ENCODE measurements around the gene SLC38A8. TPM values are rescaled to one million over a fixed set of nuclear protein-coding genes. Genes with fewer than 3 reads are reported as not detected.
A peak's percentile ranks its signal among the peaks of the same experiment; 100 is the strongest.

SLC38A8 gene
- total and polyA plus RNA-seq, 4 donors, result 0.28 to 1.4 (median 1.1) TPM

GRCh38 chr16:83970430-83970815, 72.2 kb downstream of the SLC38A8 start:
- H3K36me3 ChIP-seq (ENCODE audit: control insufficient read depth, insufficient read depth, low read length), result peaks cover 14% of the 10 kb centered on the region
- H3K4me3 ChIP-seq (ENCODE audit: low read depth, low read length), result no peak overlapping the region
- 69% methylated on average over 1 of the region's 6 CpGs for WGBS (ENCODE audit: insufficient coverage)
- no peaks in the 10 kb centered on the region for H3K9me3 ChIP-seq (ENCODE audit: control insufficient read depth, insufficient read depth, low read length)
- peaks cover 2% of the 10 kb centered on the region for H3K27me3 ChIP-seq (ENCODE audit: control insufficient read depth, insufficient read depth, low read length)
- H3K4me1 ChIP-seq (ENCODE audit: control insufficient read depth, insufficient read depth, low read length), result peaks cover 32% of the 10 kb centered on the region
- no peak for DNase-seq (ENCODE audit: low read depth in 4 of 6, low spot score in 6 of 6)
- no peak overlapping the region for H3K27ac ChIP-seq (ENCODE audit: low read depth, low read length)

- Histone ChIP-seq H3K27ac (ENCODE audit: low read depth, low read length) (no peak overlapping the region), H3K4me3 (ENCODE audit: low read depth, low read length) (no peak overlapping the region), H3K27me3 (ENCODE audit: control insufficient read depth, insufficient read depth, low read length) (peaks cover 2% of the 10 kb centered on the region), H3K9me3 (ENCODE audit: control insufficient read depth, insufficient read depth, low read length) (no peaks in the 10 kb centered on the region), H3K4me1 (ENCODE audit: control insufficient read depth, insufficient read depth, low read length) (peaks cover 30% of the 10 kb centered on the region), H3K36me3 (ENCODE audit: control insufficient read depth, insufficient read depth, low read length) (peaks cover 19% of the 10 kb centered on the region)
- no peak for DNase-seq (ENCODE audit: low read depth in 4 of 6, low spot score in 6 of 6)
- 53% methylated on average over 14 of the region's 18 CpGs for WGBS (ENCODE audit: insufficient coverage)
Observed at GRCh38 chr16:83969771-83970429, 72.7 kb downstream of the SLC38A8 start.

- Histone ChIP-seq H3K27me3 (ENCODE audit: control insufficient read depth, insufficient read depth, low read length) (peaks cover 2% of the 10 kb centered on the region), H3K4me1 (ENCODE audit: control insufficient read depth, insufficient read depth, low read length) (peaks cover 25% of the 10 kb centered on the region), H3K9me3 (ENCODE audit: control insufficient read depth, insufficient read depth, low read length) (no peaks in the 10 kb centered on the region), H3K36me3 (ENCODE audit: control insufficient read depth, insufficient read depth, low read length) (peaks cover 19% of the 10 kb centered on the region), H3K27ac (ENCODE audit: low read depth, low read length) (no peak overlapping the region), H3K4me3 (ENCODE audit: low read depth, low read length) (peak overlapping the region; percentile 32)
- DNase-seq (ENCODE audit: low read depth in 4 of 6, low spot score in 6 of 6), result no peak
- WGBS (ENCODE audit: insufficient coverage), result 3% methylated on average over 42 of the region's 45 CpGs
Observed at GRCh38 chr16:83968891-83969649, 73.5 kb downstream of the SLC38A8 start.

- Histone ChIP-seq H3K4me1 (ENCODE audit: control insufficient read depth, insufficient read depth, low read length) (peaks cover 21% of the 10 kb centered on the region), H3K4me3 (ENCODE audit: low read depth, low read length) (no peak overlapping the region), H3K9me3 (ENCODE audit: control insufficient read depth, insufficient read depth, low read length) (no peaks in the 10 kb centered on the region), H3K36me3 (ENCODE audit: control insufficient read depth, insufficient read depth, low read length) (peaks cover 19% of the 10 kb centered on the region), H3K27ac (ENCODE audit: low read depth, low read length) (no peak overlapping the region), H3K27me3 (ENCODE audit: control insufficient read depth, insufficient read depth, low read length) (peaks cover 2% of the 10 kb centered on the region)
- peak in 1 of 6 donors; percentile 36 for DNase-seq (ENCODE audit: low read depth in 4 of 6, low spot score in 6 of 6)
- WGBS (ENCODE audit: insufficient coverage), result under 1% methylated on average over 73 of the region's 87 CpGs
Observed at GRCh38 chr16:83968306-83968851, 74.2 kb downstream of the SLC38A8 start.

- WGBS (ENCODE audit: insufficient coverage), result 23% methylated on average over 18 of the region's 35 CpGs
- DNase-seq (ENCODE audit: low read depth in 4 of 6, low spot score in 6 of 6), result peak in 3 of 6 donors; percentile 38 to 82 (median 75)
- peaks cover 2% of the 10 kb centered on the region for H3K27me3 ChIP-seq (ENCODE audit: control insufficient read depth, insufficient read depth, low read length)
- no peaks in the 10 kb centered on the region for H3K9me3 ChIP-seq (ENCODE audit: control insufficient read depth, insufficient read depth, low read length)
- H3K4me3 ChIP-seq (ENCODE audit: low read depth, low read length), result peak within 1 kb of the TSS; percentile 32
- H3K4me1 ChIP-seq (ENCODE audit: control insufficient read depth, insufficient read depth, low read length), result peaks cover 21% of the 10 kb centered on the region
- H3K27ac ChIP-seq (ENCODE audit: low read depth, low read length), result no peak within 1 kb of the TSS
- H3K36me3 ChIP-seq (ENCODE audit: control insufficient read depth, insufficient read depth, low read length), result peaks cover 21% of the 10 kb centered on the region
Observed at GRCh38 chr16:83967838-83968305, 74.7 kb downstream of the SLC38A8 start, which contains the start of gene NECAB2. Gene NECAB2 (plus strand): TSS chr16:83968244. CDS start chr16:83968649, 405 bp downstream.

DNA sequence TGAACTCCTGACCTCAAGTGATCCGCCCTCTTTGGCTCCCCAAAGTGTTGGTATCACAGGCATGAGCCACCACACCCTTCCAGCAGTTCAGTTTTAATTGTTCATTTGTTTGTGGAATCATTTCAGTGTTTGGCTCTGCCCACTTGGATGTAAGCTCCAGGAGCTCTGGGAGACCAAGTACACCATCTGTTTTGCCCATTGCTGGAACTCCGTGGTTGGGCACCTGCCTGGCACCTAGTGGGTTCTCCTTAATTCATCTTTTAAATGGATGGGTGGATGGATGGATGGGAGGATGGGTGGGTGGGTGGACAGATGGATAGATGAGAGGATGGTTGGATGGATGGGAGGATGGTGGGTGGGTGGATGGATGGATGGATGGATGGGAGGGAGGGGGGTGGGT, 75.5 kb downstream of the SLC38A8 start:
- H3K4me3 ChIP-seq (ENCODE audit: low read depth, low read length), result no peak overlapping the region
- peaks cover 22% of the 10 kb centered on the region for H3K36me3 ChIP-seq (ENCODE audit: control insufficient read depth, insufficient read depth, low read length)
- DNase-seq (ENCODE audit: low read depth in 4 of 6, low spot score in 6 of 6), result no peak
- peaks cover 21% of the 10 kb centered on the region for H3K4me1 ChIP-seq (ENCODE audit: control insufficient read depth, insufficient read depth, low read length)
- 40% methylated on average over 1 of the region's 2 CpGs for whole genome bisulfite sequencing (ENCODE audit: insufficient coverage)
- H3K27me3 ChIP-seq (ENCODE audit: control insufficient read depth, insufficient read depth, low read length), result peaks cover 2% of the 10 kb centered on the region
- no peaks in the 10 kb centered on the region for H3K9me3 ChIP-seq (ENCODE audit: control insufficient read depth, insufficient read depth, low read length)
- H3K27ac ChIP-seq (ENCODE audit: low read depth, low read length), result no peak overlapping the region

GRCh38 chr16:83966153-83966696, 76.4 kb downstream of the SLC38A8 start:
- DNase-seq (ENCODE audit: low read depth in 4 of 6, low spot score in 6 of 6), result no peak
- peaks cover 21% of the 10 kb centered on the region for H3K4me1 ChIP-seq (ENCODE audit: control insufficient read depth, insufficient read depth, low read length)
- WGBS (ENCODE audit: insufficient coverage), result 87% methylated on average over 13 of the region's 13 CpGs

GRCh38 chr16:83965444-83966152, 77.0 kb downstream of the SLC38A8 start:
- 95% methylated on average over 36 of the region's 36 CpGs for WGBS (ENCODE audit: insufficient coverage)
- Histone ChIP-seq H3K4me3 (ENCODE audit: low read depth, low read length) (no peak overlapping the region), H3K4me1 (ENCODE audit: control insufficient read depth, insufficient read depth, low read length) (peaks cover 19% of the 10 kb centered on the region), H3K36me3 (ENCODE audit: control insufficient read depth, insufficient read depth, low read length) (peaks cover 17% of the 10 kb centered on the region), H3K27me3 (ENCODE audit: control insufficient read depth, insufficient read depth, low read length) (peaks cover 2% of the 10 kb centered on the region), H3K27ac (ENCODE audit: low read depth, low read length) (no peak overlapping the region), H3K9me3 (ENCODE audit: control insufficient read depth, insufficient read depth, low read length) (no peaks in the 10 kb centered on the region)
- DNase-seq (ENCODE audit: low read depth in 4 of 6, low spot score in 6 of 6), result no peak

More at GRCh38 chr16:83966153-83966696, 76.4 kb downstream of the SLC38A8 start:
- no peak overlapping the region for H3K27ac ChIP-seq (ENCODE audit: low read depth, low read length)
- peaks cover 14% of the 10 kb centered on the region for H3K36me3 ChIP-seq (ENCODE audit: control insufficient read depth, insufficient read depth, low read length)
- peaks cover 2% of the 10 kb centered on the region for H3K27me3 ChIP-seq (ENCODE audit: control insufficient read depth, insufficient read depth, low read length)
- H3K9me3 ChIP-seq (ENCODE audit: control insufficient read depth, insufficient read depth, low read length), result no peaks in the 10 kb centered on the region
- H3K4me3 ChIP-seq (ENCODE audit: low read depth, low read length), result no peak overlapping the region
